HEK293 (cell line): ENCODE measurements around the gene MFAP5.
A peak's percentile ranks its signal among the peaks of the same experiment; 100 is the strongest.

Experiments used
- ATF2 ChIP-seq: fragments of 450-650 bp; formaldehyde crosslinking; IDR thresholded peaks from 2 replicates; pipeline ENCODE4 v1.5.1; 2016; ENCODE audit warnings: missing biosample characterization, missing genetic modification characterization, low read depth
- HOXA7 ChIP-seq: sonication (generic); formaldehyde crosslinking; IDR thresholded peaks from 2 replicates; pipeline ENCODE4 v1.8.1; 2022; ENCODE audit warnings: missing genetic modification reagents, borderline replicate concordance
- KLF9 ChIP-seq: fragments of 450-650 bp; formaldehyde crosslinking; IDR thresholded peaks from 2 replicates; pipeline ENCODE4 v1.5.1; 2016; ENCODE audit warnings: missing biosample characterization, missing genetic modification characterization, low read depth
- OSR2 ChIP-seq: fragments of 450-650 bp; formaldehyde crosslinking; IDR thresholded peaks from 2 replicates; pipeline ENCODE4 v1.5.1; 2016; ENCODE audit warnings: missing biosample characterization, missing genetic modification characterization
- SP2 ChIP-seq: fragments of 450-650 bp; formaldehyde crosslinking; IDR thresholded peaks from 2 replicates; pipeline ENCODE4 v1.5.1; 2016; ENCODE audit warnings: missing biosample characterization, missing genetic modification characterization
- WT1 ChIP-seq: fragments of 450-650 bp; formaldehyde crosslinking; IDR thresholded peaks from 2 replicates; pipeline ENCODE4 v1.5.1; 2016; ENCODE audit warnings: missing biosample characterization, missing genetic modification characterization
- ZBTB26 ChIP-seq: fragments of 450-650 bp; formaldehyde crosslinking; optimal IDR thresholded peaks from 2 replicates; pipeline ENCODE3; 2016; ENCODE audit warnings: missing biosample characterization, mild to moderate bottlenecking, missing genetic modification characterization
- ZNF121 ChIP-seq: fragments of 450-650 bp; formaldehyde crosslinking; IDR thresholded peaks from 2 replicates; pipeline ENCODE4 v1.5.1; 2016; ENCODE audit warnings: missing biosample characterization, missing genetic modification characterization
- ZNF133 ChIP-seq: fragments of 450-650 bp; formaldehyde crosslinking; IDR thresholded peaks from 2 replicates; pipeline ENCODE4 v1.5.1; 2016; ENCODE audit warnings: missing biosample characterization, missing genetic modification characterization
- ZNF146 ChIP-seq: fragments of 450-650 bp; formaldehyde crosslinking; IDR thresholded peaks from 2 replicates; pipeline ENCODE4 v1.5.1; 2016; ENCODE audit warnings: missing biosample characterization, missing genetic modification characterization
- ZNF211 ChIP-seq: fragments of 450-650 bp; formaldehyde crosslinking; IDR thresholded peaks from 2 replicates; pipeline ENCODE4 v1.5.1; 2016; ENCODE audit warnings: low read depth, missing biosample characterization, missing genetic modification characterization
- ZNF266 ChIP-seq: fragments of 450-650 bp; formaldehyde crosslinking; IDR thresholded peaks from 2 replicates; pipeline ENCODE4 v1.5.1; 2016; ENCODE audit warnings: missing biosample characterization, missing genetic modification characterization, low read depth
- ZNF280C ChIP-seq: fragments of 450-650 bp; formaldehyde crosslinking; IDR thresholded peaks from 2 replicates; pipeline ENCODE4 v1.5.1; 2016; ENCODE audit warnings: missing biosample characterization, missing genetic modification characterization
- ZNF426 ChIP-seq: fragments of 450-650 bp; formaldehyde crosslinking; IDR thresholded peaks from 2 replicates; pipeline ENCODE4 v1.5.1; 2017; ENCODE audit warnings: missing biosample characterization, missing genetic modification characterization, mild to moderate bottlenecking, inconsistent platforms, moderate library complexity
- ZNF768 ChIP-seq: fragments of 450-650 bp; formaldehyde crosslinking; IDR thresholded peaks from 2 replicates; pipeline ENCODE4 v1.5.1; 2018; ENCODE audit warnings: missing biosample characterization, mild to moderate bottlenecking, missing genetic modification characterization
- TF ChIP-seq, protein P1 (sequence below): fragments of 450-650 bp; formaldehyde crosslinking; IDR thresholded peaks from 2 replicates; pipeline ENCODE4 v1.5.1; 2016; ENCODE audit warnings: missing biosample characterization, missing genetic modification characterization, borderline replicate concordance
- TF ChIP-seq, protein P2 (sequence below): fragments of 450-650 bp; formaldehyde crosslinking; IDR thresholded peaks from 2 replicates; pipeline ENCODE4 v1.5.1; 2017; ENCODE audit warnings: missing biosample characterization, missing genetic modification characterization
- TF ChIP-seq, protein P3 (sequence below): fragments of 450-650 bp; formaldehyde crosslinking; IDR thresholded peaks from 2 replicates; pipeline ENCODE4 v1.5.1; 2016; ENCODE audit warnings: missing biosample characterization, missing genetic modification characterization
- TF ChIP-seq, protein P4 (sequence below): fragments of 450-650 bp; formaldehyde crosslinking; IDR thresholded peaks from 2 replicates; pipeline ENCODE4 v1.5.1; 2016; ENCODE audit warnings: missing biosample characterization, missing genetic modification characterization
- TF ChIP-seq, protein P5 (sequence below): fragments of 450-650 bp; formaldehyde crosslinking; IDR thresholded peaks from 2 replicates; pipeline ENCODE4 v1.5.1; 2017; ENCODE audit warnings: missing biosample characterization, missing genetic modification characterization

The MFAP5 gene

DNA sequence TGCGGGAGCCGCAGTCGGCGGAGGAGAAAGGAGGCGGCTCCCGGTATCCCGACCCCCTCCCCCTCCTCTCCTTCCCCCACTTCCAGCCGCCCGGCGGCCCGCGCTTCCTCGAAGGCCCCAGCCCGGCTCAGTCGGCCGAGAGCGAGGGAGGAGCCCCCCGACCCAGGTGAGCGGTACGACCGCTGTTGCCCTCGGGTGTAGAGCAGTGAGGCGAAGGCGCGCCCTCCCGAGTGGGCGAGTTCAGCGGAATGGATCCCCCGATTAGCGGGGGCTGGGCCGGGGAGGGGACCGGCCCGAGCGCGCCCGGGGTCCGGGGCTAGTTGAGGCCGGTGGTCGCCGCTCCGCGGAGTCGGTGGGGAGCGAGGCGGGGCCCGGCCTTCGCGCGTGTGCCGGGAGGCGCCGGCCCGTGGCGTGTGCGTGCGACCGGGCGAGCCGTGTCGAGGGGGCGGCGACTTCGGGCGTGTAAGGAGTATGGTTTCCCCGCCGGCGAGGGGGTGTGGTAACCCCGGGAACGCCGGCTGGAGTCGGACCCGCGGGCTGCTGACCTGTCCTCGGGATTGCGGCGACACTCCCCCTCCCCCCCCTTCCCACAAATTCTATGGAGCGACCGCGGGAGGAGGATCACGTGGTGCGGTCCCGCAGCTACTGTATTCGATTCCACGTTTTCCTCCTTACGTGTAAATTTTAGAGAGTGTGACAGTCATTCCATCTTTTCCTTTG is 35.7 kb upstream of the MFAP5 start (continued):
- TF ChIP-seq, protein P1, sequence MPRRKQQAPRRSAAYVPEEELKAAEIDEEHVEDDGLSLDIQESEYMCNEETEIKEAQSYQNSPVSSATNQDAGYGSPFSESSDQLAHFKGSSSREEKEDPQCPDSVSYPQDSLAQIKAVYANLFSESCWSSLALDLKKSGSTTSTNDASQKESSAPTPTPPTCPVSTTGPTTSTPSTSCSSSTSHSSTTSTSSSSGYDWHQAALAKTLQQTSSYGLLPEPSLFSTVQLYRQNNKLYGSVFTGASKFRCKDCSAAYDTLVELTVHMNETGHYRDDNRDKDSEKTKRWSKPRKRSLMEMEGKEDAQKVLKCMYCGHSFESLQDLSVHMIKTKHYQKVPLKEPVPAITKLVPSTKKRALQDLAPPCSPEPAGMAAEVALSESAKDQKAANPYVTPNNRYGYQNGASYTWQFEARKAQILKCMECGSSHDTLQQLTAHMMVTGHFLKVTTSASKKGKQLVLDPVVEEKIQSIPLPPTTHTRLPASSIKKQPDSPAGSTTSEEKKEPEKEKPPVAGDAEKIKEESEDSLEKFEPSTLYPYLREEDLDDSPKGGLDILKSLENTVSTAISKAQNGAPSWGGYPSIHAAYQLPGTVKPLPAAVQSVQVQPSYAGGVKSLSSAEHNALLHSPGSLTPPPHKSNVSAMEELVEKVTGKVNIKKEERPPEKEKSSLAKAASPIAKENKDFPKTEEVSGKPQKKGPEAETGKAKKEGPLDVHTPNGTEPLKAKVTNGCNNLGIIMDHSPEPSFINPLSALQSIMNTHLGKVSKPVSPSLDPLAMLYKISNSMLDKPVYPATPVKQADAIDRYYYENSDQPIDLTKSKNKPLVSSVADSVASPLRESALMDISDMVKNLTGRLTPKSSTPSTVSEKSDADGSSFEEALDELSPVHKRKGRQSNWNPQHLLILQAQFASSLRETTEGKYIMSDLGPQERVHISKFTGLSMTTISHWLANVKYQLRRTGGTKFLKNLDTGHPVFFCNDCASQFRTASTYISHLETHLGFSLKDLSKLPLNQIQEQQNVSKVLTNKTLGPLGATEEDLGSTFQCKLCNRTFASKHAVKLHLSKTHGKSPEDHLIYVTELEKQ: peak; percentile 9; the same call in 1 of the 2 replicates
- no peak for TF ChIP-seq ZNF133 (tag by site-specific recombination)
- no peak for TF ChIP-seq ZNF121 (tag by site-specific recombination)
- no peak for TF ChIP-seq ZNF266 (tag by site-specific recombination)
- TF ChIP-seq, protein P2, sequence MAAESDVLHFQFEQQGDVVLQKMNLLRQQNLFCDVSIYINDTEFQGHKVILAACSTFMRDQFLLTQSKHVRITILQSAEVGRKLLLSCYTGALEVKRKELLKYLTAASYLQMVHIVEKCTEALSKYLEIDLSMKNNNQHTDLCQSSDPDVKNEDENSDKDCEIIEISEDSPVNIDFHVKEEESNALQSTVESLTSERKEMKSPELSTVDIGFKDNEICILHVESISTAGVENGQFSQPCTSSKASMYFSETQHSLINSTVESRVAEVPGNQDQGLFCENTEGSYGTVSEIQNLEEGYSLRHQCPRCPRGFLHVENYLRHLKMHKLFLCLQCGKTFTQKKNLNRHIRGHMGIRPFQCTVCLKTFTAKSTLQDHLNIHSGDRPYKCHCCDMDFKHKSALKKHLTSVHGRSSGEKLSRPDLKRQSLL (tag by site-specific recombination): no peak; the same call in 1 of the 2 replicates
- peak; percentile 81 for TF ChIP-seq KLF9 (tag by site-specific recombination)
- TF ChIP-seq ZNF280C: no peak
- no peak for TF ChIP-seq ZNF426 (tag by site-specific recombination)
- TF ChIP-seq ZBTB26: peak; percentile 71
- TF ChIP-seq OSR2: peak; percentile 59
- TF ChIP-seq, protein P3, sequence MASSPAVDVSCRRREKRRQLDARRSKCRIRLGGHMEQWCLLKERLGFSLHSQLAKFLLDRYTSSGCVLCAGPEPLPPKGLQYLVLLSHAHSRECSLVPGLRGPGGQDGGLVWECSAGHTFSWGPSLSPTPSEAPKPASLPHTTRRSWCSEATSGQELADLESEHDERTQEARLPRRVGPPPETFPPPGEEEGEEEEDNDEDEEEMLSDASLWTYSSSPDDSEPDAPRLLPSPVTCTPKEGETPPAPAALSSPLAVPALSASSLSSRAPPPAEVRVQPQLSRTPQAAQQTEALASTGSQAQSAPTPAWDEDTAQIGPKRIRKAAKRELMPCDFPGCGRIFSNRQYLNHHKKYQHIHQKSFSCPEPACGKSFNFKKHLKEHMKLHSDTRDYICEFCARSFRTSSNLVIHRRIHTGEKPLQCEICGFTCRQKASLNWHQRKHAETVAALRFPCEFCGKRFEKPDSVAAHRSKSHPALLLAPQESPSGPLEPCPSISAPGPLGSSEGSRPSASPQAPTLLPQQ (tag by site-specific recombination): no peak; the same call in 1 of the 2 replicates
- TF ChIP-seq ZNF211 (tag by site-specific recombination): no peak
- no peak for TF ChIP-seq HOXA7 (CRISPR knock-in tag)
- TF ChIP-seq ZNF768 (tag by site-specific recombination): no peak
- no peak for TF ChIP-seq ATF2 (tag by site-specific recombination)
- TF ChIP-seq, protein P4, sequence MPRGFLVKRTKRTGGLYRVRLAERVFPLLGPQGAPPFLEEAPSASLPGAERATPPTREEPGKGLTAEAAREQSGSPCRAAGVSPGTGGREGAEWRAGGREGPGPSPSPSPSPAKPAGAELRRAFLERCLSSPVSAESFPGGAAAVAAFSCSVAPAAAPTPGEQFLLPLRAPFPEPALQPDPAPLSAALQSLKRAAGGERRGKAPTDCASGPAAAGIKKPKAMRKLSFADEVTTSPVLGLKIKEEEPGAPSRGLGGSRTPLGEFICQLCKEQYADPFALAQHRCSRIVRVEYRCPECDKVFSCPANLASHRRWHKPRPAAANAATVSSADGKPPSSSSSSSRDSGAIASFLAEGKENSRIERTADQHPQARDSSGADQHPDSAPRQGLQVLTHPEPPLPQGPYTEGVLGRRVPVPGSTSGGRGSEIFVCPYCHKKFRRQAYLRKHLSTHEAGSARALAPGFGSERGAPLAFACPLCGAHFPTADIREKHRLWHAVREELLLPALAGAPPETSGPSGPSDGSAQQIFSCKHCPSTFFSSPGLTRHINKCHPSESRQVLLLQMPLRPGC (tag by site-specific recombination): no peak
- TF ChIP-seq, protein P5, sequence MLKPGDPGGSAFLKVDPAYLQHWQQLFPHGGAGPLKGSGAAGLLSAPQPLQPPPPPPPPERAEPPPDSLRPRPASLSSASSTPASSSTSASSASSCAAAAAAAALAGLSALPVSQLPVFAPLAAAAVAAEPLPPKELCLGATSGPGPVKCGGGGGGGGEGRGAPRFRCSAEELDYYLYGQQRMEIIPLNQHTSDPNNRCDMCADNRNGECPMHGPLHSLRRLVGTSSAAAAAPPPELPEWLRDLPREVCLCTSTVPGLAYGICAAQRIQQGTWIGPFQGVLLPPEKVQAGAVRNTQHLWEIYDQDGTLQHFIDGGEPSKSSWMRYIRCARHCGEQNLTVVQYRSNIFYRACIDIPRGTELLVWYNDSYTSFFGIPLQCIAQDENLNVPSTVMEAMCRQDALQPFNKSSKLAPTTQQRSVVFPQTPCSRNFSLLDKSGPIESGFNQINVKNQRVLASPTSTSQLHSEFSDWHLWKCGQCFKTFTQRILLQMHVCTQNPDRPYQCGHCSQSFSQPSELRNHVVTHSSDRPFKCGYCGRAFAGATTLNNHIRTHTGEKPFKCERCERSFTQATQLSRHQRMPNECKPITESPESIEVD (tag by site-specific recombination): no peak
- TF ChIP-seq SP2 (tag by site-specific recombination): peak; percentile 42; the same call in 1 of the 2 replicates
- no peak for TF ChIP-seq WT1 (tag by site-specific recombination)
- no peak for TF ChIP-seq ZNF146
